Measurements from ENCODE around the gene C3orf70. TPM values are rescaled to one million over a fixed set of nuclear protein-coding genes. Genes with fewer than 3 reads are reported as not detected.

Gene C3orf70
- total and polyA plus RNA-seq, 2 of the 8 experiments (the other 6 are each of a cell fraction or from before 2014, with no cell fraction given) = 1.7 to 2.0 TPM

DNA sequence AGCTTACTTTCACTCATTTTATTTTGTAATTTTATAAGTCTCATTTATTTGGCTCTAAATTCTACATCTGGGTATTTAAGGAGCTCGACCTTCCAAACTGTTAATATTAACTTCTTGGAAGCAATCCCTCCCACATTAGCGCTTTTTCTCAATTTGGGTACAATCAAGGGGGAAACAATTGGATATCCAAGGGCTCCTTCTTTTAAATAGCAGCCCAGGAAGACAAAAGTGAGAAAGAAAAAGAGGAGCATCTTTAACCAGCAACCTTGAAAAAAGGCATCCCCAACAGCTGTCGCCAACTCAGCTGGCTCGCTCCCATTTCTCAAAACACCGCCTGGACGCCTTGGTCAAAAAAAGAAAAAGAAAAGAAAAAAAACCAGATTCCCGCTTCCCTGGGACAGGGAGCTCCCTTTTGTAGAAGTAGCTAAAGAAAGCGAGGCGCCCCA, 873 bp downstream of the C3orf70 start:
- ChIA-PET POLR2A (ENCODE audit: partially characterized antibody) (interaction anchor here (1.1 kb wide), 1 partner anchor 47 kb away, joined by 3 read pairs; no protein-coding TSS in a partner anchor), CTCF (ENCODE audit: partially characterized antibody) (interaction anchor here (0.6 to 3.1 kb wide), 5 partner anchors 24 to 126 kb away, joined by 3 to 8 read pairs (median 5); no protein-coding TSS in a partner anchor)
- Histone ChIP-seq H3K23me2 (ENCODE audit: low read depth, low read length) (peaks cover 14% of the 10 kb centered on the region), H2BK5ac (ENCODE audit: low read depth, low read length) (no peak overlapping the region), H4K5ac (ENCODE audit: insufficient read length, low read depth, low read length) (no peak overlapping the region), H2BK120ac (replicated peaks; ENCODE audit: low read depth, low read length) (no peak overlapping the region), H3K27ac (ENCODE audit: low read depth, low read length) (no peak overlapping the region), H3K56ac (replicated peaks; ENCODE audit: insufficient read length, low read depth, low read length) (no peak overlapping the region), H4K20me1 (replicated peaks in 1 of 2; ENCODE audit: control insufficient read depth in 1 of 2, insufficient read depth in 2 of 2, low read length in 2 of 2) (peaks cover 3 to 9% of the 10 kb centered on the region in 2 experiments), H2BK15ac (ENCODE audit: low read length) (no peak overlapping the region), H3K79me1 (ENCODE audit: low read depth, low read length) (no peaks in the 10 kb centered on the region), H3K9ac (replicated peaks in 1 of 4; ENCODE audit: extremely low read depth in 1 of 4, low read depth in 3 of 4, low read length in 3 of 4) (peak overlapping the region in 1 of 4 experiments; percentile 33; a peak in 1 of 7 replicates), H3K23ac (ENCODE audit: insufficient read length) (no peak overlapping the region), H3K14ac (ENCODE audit: insufficient read length) (no peak overlapping the region), H4K8ac (ENCODE audit: extremely low read depth, insufficient read depth, low read length) (no peak overlapping the region), H3K79me2 (ENCODE audit: control insufficient read depth in 1 of 2, insufficient read depth in 2 of 2, low read length in 2 of 2) (no peaks in the 10 kb centered on the region), H2BK20ac (ENCODE audit: low read length) (no peak overlapping the region), H3K4me1 (replicated peaks in 1 of 4; ENCODE audit: control insufficient read depth in 3 of 4, insufficient read depth in 4 of 4, low read length in 3 of 4) (peaks cover 4 to 9% (median 6%) of the 10 kb centered on the region in 4 experiments; a peak in 6 of 7 replicates), H3K36me3 (ENCODE audit: control insufficient read depth in 2 of 4, insufficient read depth in 4 of 4, low read length in 3 of 4) (no peaks in the 10 kb centered on the region), H3K4me3 (ENCODE audit: extremely low read depth in 1 of 4, insufficient read depth in 2 of 4, low read depth in 3 of 4, low read length in 4 of 4) (peak overlapping the region; percentile 46 to 88 (median 68)), H3K4me2 (ENCODE audit: insufficient read depth in 1 of 2, low read depth in 2 of 2, low read length in 2 of 2) (peak overlapping the region; percentile 91 to 100), H3K4ac (replicated peaks; ENCODE audit: insufficient read length, low read depth, low read length) (no peak overlapping the region), H2AK5ac (ENCODE audit: low read depth, low read length) (no peak overlapping the region), H2BK12ac (ENCODE audit: low read depth, low read length) (no peak overlapping the region), H4K91ac (replicated peaks; ENCODE audit: insufficient read length, low read length) (no peak overlapping the region), H3K27me3 (replicated peaks in 1 of 4; ENCODE audit: control insufficient read depth in 3 of 4, extremely low read depth in 1 of 4, insufficient read depth in 3 of 4, low read length in 3 of 4) (peaks cover 0 to 29% (median 19%) of the 10 kb centered on the region in 4 experiments; a peak in 6 of 7 replicates), H3K9me3 (ENCODE audit: insufficient read depth in 2 of 2, low read depth in 1 of 2, low read length in 1 of 2) (no peaks in the 10 kb centered on the region), H2AFZ (ENCODE audit: low read length) (no peak overlapping the region), H3K18ac (ENCODE audit: extremely low read depth, low read length) (no peak overlapping the region)
- 9% methylated on average over 9 of the region's 9 CpGs; no CpG with 5 or more reads in 1 of the 2 experiments for WGBS, 2 experiments (ENCODE audit: extremely low coverage in 1 of 2, insufficient coverage in 1 of 2, insufficient read length in 1 of 2, insufficient replicate concordance in 2 of 2, low coverage in 1 of 2, low lambda C conversion rate in 2 of 2, missing lambda C conversion rate in 1 of 2)
- FAIRE-seq (no peak), DNase-seq (ENCODE audit: low read depth in 1 of 2, low spot score in 2 of 2) (no peak)
- TF ChIP-seq MAFK (IDR thresholded peaks at IDR 0.05; ENCODE audit: low read depth, low read length) (no peak), FOSL1 (IDR thresholded peaks at IDR 0.05; ENCODE audit: insufficient read depth, low read depth, low read length) (no peak), HDAC6 (IDR thresholded peaks at IDR 0.05; ENCODE audit: low read depth, low read length) (no peak), CTBP2 (IDR thresholded peaks at IDR 0.05; ENCODE audit: borderline replicate concordance, insufficient read depth, insufficient read length, low read length) (no peak), SP1 (IDR thresholded peaks at IDR 0.05; ENCODE audit: low read depth, low read length) (no peak), E2F6 (IDR thresholded peaks at IDR 0.05) (no peak), TAF1 (IDR thresholded peaks at IDR 0.05; ENCODE audit: low read depth, low read length) (no peak), CREB1 (IDR thresholded peaks at IDR 0.05) (no peak), BRCA1 (IDR thresholded peaks at IDR 0.05; ENCODE audit: low read depth, low read length) (no peak), JUN (IDR thresholded peaks at IDR 0.05; ENCODE audit: low read depth, low read length) (no peak)
- TF ChIP-seq, protein P1, sequence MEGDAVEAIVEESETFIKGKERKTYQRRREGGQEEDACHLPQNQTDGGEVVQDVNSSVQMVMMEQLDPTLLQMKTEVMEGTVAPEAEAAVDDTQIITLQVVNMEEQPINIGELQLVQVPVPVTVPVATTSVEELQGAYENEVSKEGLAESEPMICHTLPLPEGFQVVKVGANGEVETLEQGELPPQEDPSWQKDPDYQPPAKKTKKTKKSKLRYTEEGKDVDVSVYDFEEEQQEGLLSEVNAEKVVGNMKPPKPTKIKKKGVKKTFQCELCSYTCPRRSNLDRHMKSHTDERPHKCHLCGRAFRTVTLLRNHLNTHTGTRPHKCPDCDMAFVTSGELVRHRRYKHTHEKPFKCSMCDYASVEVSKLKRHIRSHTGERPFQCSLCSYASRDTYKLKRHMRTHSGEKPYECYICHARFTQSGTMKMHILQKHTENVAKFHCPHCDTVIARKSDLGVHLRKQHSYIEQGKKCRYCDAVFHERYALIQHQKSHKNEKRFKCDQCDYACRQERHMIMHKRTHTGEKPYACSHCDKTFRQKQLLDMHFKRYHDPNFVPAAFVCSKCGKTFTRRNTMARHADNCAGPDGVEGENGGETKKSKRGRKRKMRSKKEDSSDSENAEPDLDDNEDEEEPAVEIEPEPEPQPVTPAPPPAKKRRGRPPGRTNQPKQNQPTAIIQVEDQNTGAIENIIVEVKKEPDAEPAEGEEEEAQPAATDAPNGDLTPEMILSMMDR (IDR thresholded peaks at IDR 0.05; ENCODE audit: control extremely low read depth in 1 of 3, insufficient read depth in 1 of 3, low read depth in 1 of 3, low read length in 3 of 3) = no peak
